Ectodermal cell (in vitro differentiated cells): ENCODE measurements around the gene FSTL4.

Source experiments
- H3K27ac ChIP-seq: 2 replicates; pipeline ENCODE4 v1.7.0; 2013; ENCODE audit warnings: mild to moderate bottlenecking, low read depth, low read length; ENCODE audit not compliant: insufficient read depth, poor library complexity, severe bottlenecking
- H3K27me3 ChIP-seq: 2 replicates; pipeline ENCODE4 v1.7.0; 2013; ENCODE audit warnings: mild to moderate bottlenecking, low read length; ENCODE audit not compliant: insufficient read depth, control insufficient read depth, poor library complexity, severe bottlenecking
- H3K36me3 ChIP-seq: one replicate; pipeline ENCODE4 v1.7.0; 2013; ENCODE audit warnings: low read length; ENCODE audit not compliant: control insufficient read depth, insufficient read depth
- H3K4me1 ChIP-seq: one replicate; pipeline ENCODE4 v1.7.0; 2013; ENCODE audit warnings: low read length; ENCODE audit not compliant: control insufficient read depth, insufficient read depth
- H3K4me3 ChIP-seq: 2 replicates; pipeline ENCODE4 v1.7.0; 2013; ENCODE audit warnings: low read depth, low read length, control low read depth; ENCODE audit not compliant: insufficient read depth
- H3K9me3 ChIP-seq: 2 replicates; pipeline ENCODE4 v1.7.0; 2013; ENCODE audit warnings: mild to moderate bottlenecking, low read length, moderate library complexity; ENCODE audit not compliant: control insufficient read depth
- WGBS, 2 experiments: methylation state at CpG; one replicate each; pipeline ENCODE4 v1.1.7; 2013; ENCODE audit warnings: missing lambda C conversion rate in 2 of 2; 5-methylcytosine and 5-hydroxymethylcytosine counted together

FSTL4 gene

DNA sequence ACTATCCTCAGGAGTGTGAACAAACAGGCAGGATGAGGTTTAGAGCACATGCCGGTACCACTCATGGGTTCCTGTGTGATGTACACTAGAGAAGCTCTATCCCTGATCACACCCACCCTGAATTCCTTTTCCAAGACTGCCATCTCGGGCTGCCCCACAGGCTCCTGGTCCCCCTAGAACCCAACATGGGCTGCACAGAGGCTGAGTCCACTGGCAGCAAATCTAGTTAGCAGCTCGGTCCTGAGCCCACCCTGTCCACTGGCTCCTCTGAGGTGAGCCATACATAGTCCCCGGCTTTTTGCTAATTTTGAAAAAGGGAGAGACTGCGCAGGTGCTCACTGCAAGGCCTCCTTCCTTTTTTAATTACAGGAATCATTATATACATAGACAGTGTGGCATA lies 227.0 kb downstream of the FSTL4 start:
- WGBS, 2 experiments, result 92 to 96% methylated on average over 4 to 5 of the region's 5 CpGs
- no peaks in the 10 kb centered on the region for H3K27me3 ChIP-seq
- H3K27ac ChIP-seq, result no peak overlapping the region
- no peak overlapping the region for H3K4me3 ChIP-seq
- no peaks in the 10 kb centered on the region for H3K9me3 ChIP-seq
- no peaks in the 10 kb centered on the region for H3K36me3 ChIP-seq
- peaks cover 16% of the 10 kb centered on the region for H3K4me1 ChIP-seq

GRCh38 chr5:133384903-133385302 lies 227.4 kb downstream of the FSTL4 start:
- peaks cover 16% of the 10 kb centered on the region for H3K4me1 ChIP-seq
- H3K27me3 ChIP-seq, result no peaks in the 10 kb centered on the region
- no peak overlapping the region for H3K27ac ChIP-seq
- 93 to 97% methylated on average over 9 of the region's 9 CpGs for WGBS, 2 experiments
- no peaks in the 10 kb centered on the region for H3K36me3 ChIP-seq
- no peaks in the 10 kb centered on the region for H3K9me3 ChIP-seq
- H3K4me3 ChIP-seq, result no peak overlapping the region

DNA sequence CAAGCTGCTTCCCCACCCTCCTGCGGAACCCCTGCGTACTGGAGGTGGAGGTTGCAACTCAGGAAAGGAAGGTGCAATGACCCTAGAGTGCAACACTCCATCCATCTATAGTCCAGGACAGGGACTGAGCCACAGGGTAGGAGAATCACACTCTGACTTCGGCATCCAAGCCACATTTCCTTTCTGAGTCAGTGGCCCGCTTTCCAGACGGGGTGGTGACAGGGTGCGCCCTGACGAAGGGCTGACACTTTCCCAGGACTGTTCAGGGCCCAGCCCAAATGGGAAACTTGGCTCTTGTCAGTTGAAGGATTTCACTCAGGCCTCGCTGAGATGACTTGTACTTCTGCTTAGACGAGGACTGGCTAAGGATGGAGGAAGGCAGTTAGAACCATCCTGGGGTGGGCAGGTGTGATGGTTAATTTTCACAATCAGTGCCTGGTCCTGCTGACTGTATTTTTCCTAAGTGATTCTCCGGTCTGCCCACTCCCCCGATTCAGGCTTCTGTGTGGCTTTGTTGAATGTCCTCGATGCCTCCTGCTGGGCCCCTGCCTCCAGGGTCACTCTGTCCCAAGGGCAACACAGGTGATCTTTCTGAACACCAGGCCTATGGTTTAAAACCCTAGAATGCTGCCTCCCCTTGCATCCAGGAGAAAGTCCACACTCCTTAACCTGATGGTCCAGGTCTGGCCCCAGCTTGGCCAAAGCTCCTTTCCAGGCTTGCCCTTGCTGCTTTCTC lies 228.1 kb downstream of the FSTL4 start:
- no peak overlapping the region for H3K4me3 ChIP-seq
- no peaks in the 10 kb centered on the region for H3K9me3 ChIP-seq
- peaks cover 16% of the 10 kb centered on the region for H3K4me1 ChIP-seq
- no peaks in the 10 kb centered on the region for H3K36me3 ChIP-seq
- H3K27me3 ChIP-seq, result no peaks in the 10 kb centered on the region
- no peak overlapping the region for H3K27ac ChIP-seq
- WGBS, 2 experiments, result 87 to 90% methylated on average over 12 of the region's 12 CpGs

GRCh38 chr5:133383580-133383939 lies 228.8 kb downstream of the FSTL4 start:
- H3K4me1 ChIP-seq, result peaks cover 16% of the 10 kb centered on the region
- H3K4me3 ChIP-seq, result no peak overlapping the region
- no peaks in the 10 kb centered on the region for H3K27me3 ChIP-seq
- no peaks in the 10 kb centered on the region for H3K9me3 ChIP-seq
- 38 to 47% methylated on average over 9 of the region's 9 CpGs for WGBS, 2 experiments
- no peak overlapping the region for H3K27ac ChIP-seq
- no peaks in the 10 kb centered on the region for H3K36me3 ChIP-seq

DNA sequence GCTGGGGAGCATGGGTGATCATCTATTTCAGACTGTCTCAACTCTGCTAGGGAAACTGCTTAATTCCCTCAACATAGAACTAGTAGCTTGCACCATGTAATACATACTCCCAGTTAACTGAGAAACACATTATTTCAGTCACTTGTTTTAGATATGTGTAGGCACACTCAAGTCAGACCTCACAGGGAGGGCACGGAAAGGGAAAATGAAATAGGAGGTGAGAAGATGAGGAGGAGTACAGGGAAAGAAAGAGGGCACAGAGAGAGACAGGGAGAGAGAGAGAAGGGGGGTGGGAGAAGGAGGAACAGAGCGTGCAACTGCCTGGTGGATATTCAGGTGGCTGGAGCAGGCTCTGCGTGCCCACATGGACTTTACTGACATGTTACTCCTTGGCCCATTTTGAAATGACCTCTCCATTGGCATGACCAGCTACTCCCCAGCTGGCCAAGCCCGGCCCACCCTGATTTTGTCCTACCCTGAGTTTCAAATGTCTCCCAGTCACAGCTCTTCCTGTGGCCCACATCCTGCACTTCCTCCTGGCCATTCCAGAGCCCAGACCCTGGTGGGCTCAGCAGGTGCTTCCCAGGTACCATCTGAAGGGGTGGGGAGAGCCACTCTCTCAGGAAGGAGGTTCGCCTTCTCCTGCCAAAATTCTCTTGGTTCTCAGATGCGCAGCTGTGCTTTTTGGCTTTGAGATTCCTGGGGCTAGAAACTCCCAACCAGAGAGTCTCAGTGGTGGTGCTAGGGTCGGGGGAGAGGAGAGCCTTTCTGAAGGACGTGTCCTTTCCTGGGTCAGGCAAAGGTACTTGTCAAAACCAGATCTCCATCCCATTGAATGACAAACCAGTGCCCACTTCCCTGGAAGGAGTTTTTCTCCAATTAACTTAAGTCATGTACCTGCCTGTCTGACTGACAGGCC lies 229.4 kb downstream of the FSTL4 start:
- Histone ChIP-seq H3K4me3 (no peak overlapping the region), H3K27ac (no peak overlapping the region), H3K4me1 (peaks cover 16% of the 10 kb centered on the region), H3K27me3 (no peaks in the 10 kb centered on the region), H3K36me3 (no peaks in the 10 kb centered on the region), H3K9me3 (no peaks in the 10 kb centered on the region)
- 86 to 87% methylated on average over 8 of the region's 8 CpGs for WGBS, 2 experiments

- Histone ChIP-seq H3K27ac (no peak overlapping the region), H3K36me3 (no peaks in the 10 kb centered on the region), H3K4me1 (peaks cover 16% of the 10 kb centered on the region), H3K9me3 (no peaks in the 10 kb centered on the region), H3K27me3 (no peaks in the 10 kb centered on the region), H3K4me3 (no peak overlapping the region)
- WGBS, 2 experiments, result 88 to 90% methylated on average over 14 of the region's 14 CpGs
Measured at GRCh38 chr5:133381571-133382365, 230.6 kb downstream of the FSTL4 start.

- no peaks in the 10 kb centered on the region for H3K27me3 ChIP-seq
- no peak overlapping the region for H3K27ac ChIP-seq
- H3K4me1 ChIP-seq, result peaks cover 16% of the 10 kb centered on the region
- H3K4me3 ChIP-seq, result no peak overlapping the region
- H3K9me3 ChIP-seq, result no peaks in the 10 kb centered on the region
- 88 to 95% methylated on average over 2 to 3 of the region's 3 CpGs for WGBS, 2 experiments
- no peaks in the 10 kb centered on the region for H3K36me3 ChIP-seq
Measured at GRCh38 chr5:133381041-133381440, 231.3 kb downstream of the FSTL4 start.

- no peak overlapping the region for H3K27ac ChIP-seq
- no peaks in the 10 kb centered on the region for H3K4me1 ChIP-seq
- no peaks in the 10 kb centered on the region for H3K9me3 ChIP-seq
- H3K36me3 ChIP-seq, result no peaks in the 10 kb centered on the region
- 88 to 97% methylated on average over 3 of the region's 3 CpGs for WGBS, 2 experiments
- no peaks in the 10 kb centered on the region for H3K27me3 ChIP-seq
- H3K4me3 ChIP-seq, result no peak overlapping the region
Measured at GRCh38 chr5:133377736-133378135, 234.6 kb downstream of the FSTL4 start.

DNA sequence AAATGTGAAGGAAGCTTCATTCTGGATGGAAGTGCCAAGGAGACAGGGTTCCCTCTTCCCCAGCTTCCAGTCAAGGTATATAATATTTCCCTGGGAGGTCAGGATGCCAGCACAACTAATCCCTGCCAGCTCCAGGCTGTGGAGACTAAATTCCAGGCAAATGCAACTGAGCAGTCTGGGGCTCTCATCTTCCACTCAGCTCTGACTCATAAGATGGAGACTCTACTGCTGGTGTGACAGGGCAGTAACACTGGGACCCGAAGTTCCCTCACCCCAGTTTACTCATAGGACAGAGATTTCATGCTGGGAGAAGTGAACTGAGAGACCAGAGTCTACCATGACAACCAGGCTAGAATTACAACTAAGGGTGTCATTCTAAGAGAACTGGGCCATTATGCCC lies 235.4 kb downstream of the FSTL4 start:
- WGBS, 2 experiments, result 86 to 94% methylated on average over 1 of the region's 1 CpG
- no peaks in the 10 kb centered on the region for H3K4me1 ChIP-seq

More for the DNA sequence above, 235.4 kb downstream of the FSTL4 start:
- no peak overlapping the region for H3K27ac ChIP-seq
- no peaks in the 10 kb centered on the region for H3K36me3 ChIP-seq
- H3K4me3 ChIP-seq, result no peak overlapping the region
- no peaks in the 10 kb centered on the region for H3K27me3 ChIP-seq
- H3K9me3 ChIP-seq, result no peaks in the 10 kb centered on the region
